Fibroblast of skin of left biceps (primary cell): ENCODE data around the gene FSTL4.
A peak's percentile ranks its signal among the peaks of the same experiment; 100 is the strongest.

Source experiments
- DNase-seq, 2 experiments: peaks; one replicate each; pipeline ENCODE4 v3.0.0-alpha.2; 2013; ENCODE audit warnings: low read depth in 2 of 2

The FSTL4 gene

DNA sequence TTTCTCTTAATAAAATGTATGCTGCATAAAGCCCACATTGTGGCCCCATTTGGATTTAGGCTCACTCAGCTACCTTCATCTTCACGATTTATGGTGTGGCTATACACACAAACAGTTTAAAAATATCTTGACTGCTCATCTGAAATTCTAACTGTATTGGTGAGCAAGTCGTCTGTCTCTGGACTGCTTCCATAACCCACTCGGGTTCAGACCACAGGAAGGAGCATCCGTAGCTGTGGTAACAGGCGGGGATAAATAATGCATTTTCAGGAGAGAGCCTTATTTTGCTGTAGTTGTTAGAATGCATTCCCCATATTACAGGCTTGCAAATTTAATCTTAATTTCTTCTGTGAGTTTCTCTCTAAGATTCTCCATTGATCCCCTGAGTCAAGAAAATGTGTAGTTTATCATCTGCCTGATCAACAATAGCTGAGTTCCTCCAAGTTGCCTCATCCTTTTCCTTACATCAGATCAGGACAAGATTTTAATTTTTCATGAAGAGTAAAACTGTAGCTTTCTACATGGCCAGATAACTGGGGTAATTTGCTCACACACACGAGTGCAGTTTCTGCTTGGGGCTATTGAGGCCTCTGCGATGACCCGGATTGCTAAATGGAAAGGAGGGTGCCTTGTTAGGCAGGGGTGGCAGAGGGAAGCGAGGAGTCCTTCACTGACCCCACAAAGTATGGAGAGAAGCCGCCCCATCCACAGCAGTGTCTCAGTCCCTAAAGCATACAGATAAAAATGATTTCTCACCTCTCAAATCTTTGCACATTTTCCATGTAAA, 133.9 kb downstream of the FSTL4 start:
- DNase-seq = no peak

DNA sequence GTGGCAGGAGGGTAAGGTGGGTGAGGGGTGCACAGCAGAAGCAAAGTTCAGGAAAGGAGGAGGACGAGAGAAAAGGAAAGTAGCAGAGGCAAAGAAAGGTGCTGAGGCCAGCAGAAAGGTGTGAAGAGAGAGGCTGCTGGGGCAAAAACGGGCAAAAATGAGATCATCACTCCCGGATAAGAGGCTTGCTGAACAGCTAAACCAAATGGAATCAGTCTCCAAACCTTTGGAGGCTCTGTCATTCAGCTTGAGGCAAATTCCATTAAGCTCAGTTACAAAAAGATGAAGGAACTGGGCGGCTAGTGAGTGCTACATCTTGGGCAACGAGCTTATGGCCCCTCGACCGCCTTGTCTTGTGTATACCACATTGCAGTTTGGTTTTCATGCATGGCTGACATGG, 136.4 kb downstream of the FSTL4 start:
- no peak for DNase-seq

DNA sequence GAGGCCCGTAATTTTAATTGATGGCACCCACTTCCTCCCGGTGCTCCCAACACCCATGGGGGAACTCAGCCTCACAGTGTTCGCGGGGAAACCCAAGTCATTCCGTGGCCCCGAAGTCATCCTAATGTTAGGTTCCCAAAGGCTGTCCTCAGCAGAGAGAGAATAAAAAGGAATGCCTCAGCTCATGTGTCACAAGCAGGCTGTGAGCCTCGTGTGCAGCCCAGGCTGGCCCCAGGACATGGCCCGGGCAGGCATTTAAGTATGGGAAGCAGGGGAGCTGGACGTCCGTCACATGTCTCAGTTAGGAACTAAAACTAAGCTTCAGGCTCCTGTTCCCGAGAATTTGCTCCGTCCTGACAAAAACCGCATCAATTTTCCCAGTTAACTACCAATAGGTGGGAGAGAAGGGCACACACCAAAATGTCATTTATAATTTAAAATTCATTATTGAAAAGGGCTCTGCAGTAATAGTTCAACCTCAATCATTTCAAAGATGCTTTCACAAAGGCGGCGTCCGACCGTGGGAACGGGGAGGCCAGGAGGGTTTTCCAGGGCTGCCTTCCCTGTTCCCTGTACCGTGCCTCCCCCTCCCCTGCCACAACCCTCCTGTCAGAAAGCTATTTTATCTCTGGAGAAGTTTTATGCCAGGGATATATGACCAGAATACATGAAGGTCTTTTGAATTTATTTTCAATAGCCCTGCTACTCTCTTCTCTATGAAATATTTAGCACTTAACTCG, 137.3 kb downstream of the FSTL4 start:
- DNase-seq = no peak

DNA sequence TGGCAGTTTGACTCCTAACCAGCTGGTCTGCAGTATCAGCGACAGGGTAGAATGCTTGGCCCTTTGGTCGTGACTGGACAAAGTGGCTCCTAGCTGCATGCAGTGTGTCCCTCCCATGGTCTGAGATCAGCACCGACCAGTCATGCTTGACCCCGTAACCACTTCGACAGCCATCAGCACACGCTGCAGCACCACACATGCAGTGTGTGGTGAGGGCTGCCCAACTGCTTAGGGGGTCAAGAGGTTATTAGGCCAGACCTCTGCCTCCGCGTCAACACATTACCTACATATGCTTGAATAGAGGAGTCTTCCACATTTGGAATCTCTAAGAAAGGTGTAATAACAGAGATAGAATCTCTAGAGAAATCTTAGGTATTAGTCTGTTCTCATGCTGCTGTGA, 139.1 kb downstream of the FSTL4 start:
- DNase-seq = no peak

DNA sequence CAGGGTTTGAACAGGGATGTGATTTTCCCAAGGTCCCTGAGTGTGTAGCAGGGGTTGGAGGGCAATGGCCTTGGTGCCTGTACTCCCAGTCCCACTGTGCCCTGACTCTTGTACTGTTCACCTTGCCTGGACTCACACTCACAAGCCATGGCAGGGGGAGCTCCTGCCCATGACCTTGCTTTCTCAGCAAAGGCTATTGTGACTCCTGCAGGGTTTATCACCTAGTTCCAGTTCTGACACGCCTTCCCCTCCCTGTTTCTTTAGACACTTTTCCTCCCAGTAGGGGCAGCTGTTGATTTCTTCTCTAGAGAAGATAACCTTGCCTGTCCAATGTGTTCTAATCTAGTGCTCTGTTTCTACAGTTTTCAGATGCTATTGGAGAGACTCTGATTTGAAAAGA, 139.5 kb downstream of the FSTL4 start:
- DNase-seq = no peak

DNA sequence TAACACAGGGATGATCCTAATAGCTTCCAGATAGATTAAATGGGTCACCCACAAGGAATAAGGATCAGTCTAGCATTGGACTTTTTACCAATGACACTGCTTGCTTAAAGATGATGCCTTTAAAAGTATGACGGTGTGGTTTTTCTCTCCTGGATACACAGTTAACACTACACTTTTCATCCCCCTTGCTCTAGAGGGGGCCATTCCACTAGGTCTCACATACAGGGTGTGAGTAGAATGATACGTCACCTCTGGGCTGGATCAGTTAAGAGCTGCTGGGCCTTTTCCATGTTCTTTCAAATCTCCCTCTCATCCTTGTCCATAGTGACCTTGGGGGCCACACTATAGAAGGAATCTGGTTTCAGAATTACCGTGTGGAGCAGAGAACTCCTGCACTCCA, 140.6 kb downstream of the FSTL4 start:
- no peak for DNase-seq

DNA sequence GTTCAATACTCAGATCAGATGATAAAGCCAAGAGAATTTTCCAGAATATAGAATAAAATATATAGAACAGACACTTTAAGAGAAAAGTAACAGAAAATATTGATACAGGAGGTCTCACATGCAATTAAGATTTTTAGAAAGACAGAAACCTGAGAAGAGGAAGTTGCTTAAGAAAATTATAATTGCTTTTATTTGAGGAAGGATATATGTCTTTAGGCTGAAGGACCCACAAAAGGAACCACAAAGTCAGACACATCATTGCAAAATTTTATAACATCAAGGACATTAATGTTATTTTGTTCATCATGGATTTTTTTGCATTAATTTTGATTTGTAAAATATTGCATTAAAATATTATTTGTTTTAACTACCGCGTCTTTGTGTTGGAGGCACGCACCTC, 141.5 kb downstream of the FSTL4 start:
- DNase-seq = no peak

DNA sequence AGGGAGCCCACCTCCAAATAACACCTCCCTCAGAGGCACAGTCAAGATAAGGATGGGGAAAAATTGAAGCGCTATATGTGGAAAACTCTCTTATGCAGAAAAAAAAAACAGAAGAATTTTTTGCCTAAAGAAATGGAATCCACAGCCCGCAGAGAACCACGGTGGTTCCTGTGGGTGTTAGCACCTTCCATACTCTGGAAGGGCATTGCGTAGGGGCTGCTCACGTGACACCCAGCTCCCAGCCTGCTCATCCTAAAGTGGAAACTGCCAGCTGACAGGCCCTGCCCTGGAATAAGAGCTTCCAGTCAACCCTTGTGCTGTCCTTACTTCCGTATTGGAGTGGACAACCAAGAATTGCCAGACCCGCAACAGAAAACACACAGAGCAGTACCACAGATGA, 142.5 kb downstream of the FSTL4 start:
- no peak for DNase-seq

DNA sequence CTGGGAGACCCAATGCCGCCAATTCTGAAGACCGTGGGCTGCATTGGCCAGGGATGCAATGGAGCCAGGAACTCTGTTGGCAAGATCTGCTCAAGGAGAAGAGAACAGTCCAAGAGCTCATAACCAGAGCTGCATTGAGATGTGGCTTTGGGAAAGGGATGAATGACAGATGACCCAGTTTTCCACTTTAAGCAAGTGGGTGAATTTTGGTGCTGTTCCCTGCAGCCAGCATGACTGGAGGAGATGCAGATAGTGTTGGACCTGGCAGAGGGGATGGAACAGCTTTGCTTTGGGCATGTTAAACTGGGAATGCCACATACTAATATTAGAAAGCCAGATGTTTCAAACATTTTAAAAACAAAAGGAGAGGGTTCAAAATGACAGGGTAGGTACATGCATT, 143.1 kb downstream of the FSTL4 start:
- no peak for DNase-seq

DNA sequence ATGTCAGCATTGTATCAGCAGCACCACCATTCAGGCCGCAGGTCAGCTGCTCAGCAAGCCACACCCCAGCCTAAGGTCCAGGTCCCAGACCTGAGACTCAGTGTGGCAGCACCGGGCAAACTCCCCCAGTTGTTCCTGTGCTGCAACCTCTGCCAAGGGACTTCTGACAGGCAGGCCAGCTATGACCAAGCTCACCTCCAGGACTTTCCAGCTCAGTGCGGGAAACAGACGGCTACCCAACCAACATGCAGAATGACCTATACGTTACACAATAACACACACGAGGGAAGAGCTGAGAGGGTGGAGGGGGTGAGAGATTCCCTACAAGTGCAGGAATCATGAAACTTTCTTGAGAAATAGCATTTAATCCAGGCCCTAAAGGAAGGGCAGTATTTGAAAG, 143.7 kb downstream of the FSTL4 start:
- DNase-seq = no peak

DNA sequence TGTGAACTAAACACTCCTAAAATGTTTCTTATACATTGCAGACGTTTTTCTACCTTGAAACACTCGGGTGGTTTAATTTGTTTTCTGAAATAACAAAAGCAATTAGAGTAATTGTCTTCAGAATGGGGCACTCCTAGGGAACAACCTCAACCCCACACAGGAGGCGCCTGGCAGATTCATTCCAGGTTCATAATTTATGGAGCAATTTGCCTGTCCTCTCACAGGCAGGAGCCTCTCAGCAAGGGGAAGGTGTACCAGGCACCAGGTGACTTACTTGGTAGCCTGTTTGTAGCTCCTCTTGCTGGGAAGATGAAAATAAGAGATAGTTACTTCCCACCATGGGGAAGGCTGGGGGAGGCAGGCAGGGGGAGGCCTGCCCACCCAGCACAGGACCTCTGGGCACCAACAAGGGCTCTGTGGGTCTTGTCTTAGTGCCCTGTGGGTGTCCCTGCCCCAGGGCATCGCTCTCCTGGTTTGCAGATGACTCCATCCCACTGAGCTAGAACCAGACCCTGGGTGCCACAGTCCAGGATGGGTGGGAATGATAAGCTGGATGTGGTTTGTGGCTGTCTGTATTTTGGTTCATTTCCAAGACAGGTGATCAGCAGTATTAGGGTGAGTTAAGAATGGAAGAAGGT, 144.4 kb downstream of the FSTL4 start:
- no peak for DNase-seq

DNA sequence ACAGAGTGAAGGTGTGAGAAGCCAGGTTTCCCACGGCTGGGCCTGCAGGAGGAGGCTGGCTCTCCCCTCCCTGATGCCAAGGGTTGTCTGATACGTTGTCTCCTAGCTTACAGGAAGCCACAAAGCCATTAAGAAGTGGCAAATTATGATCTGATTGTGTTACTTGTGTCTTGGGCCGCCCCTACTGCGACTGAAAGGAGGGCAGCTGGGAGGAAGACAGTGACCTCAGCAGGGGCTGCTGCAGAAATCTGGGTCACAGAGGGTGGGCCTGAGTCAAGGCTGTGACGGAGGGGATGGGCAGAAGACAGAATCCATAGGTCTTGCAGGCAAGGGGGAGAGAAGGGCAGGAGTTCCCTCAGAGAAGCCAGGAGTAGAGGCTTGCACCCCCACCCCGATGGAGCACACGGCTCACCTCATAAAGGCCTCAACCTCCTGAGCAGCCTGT, 145.0 kb downstream of the FSTL4 start:
- DNase-seq = no peak

DNA sequence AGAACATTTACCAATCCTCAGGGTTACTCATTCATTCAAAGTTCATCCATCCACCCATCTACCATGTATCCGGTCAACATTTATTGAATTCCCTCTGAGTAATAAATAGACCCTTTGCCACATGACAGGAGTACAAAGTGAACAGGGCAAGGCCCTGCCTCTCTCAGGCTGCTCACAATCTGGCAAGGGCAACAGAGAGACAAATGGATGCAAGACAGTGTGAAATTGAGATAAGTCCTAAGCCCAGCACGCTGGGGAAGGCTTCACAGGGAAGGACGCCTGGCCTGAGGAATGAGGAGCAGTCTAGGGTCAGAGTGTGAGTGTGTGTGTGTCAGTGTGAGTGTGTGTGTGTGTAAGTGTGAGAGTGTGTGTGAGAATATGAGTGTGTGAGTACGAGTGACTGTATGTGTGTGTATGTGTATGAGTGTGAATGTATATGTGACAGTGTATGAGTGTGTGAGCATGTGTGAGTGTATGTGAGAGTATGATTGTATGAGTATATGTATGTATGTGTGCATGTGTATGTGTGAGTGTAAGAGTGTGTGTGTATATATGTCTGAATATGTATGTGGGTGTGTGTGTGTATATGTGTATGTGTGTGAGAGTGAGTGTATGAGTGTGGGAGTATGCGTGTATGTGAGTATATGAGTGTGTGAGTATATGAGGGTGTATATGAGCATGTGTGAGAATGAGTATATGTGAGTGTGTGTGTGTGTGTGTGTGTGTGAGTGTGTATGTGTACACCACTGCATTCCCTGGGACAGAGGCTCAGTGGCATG, 145.6 kb downstream of the FSTL4 start:
- DNase-seq = no peak

DNA sequence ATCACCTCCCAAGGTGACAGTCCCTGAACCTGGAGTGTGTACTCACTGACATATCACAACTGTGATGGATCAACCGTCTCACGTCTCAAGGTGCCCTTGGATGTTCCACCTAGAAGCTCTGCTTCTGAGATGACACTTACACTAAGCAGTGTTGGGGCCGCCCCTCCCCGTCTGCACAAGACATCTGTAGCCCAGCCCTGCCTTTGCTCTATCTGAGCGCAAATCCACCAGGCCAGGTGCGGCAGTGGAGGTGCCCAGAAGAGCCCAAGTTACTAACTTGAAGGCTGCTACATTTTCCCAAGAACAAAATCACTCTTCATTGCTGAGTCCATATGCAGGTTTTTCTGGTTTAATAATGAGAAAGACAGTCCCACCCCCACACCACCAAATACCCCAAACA, 148.3 kb downstream of the FSTL4 start:
- DNase-seq = no peak

DNA sequence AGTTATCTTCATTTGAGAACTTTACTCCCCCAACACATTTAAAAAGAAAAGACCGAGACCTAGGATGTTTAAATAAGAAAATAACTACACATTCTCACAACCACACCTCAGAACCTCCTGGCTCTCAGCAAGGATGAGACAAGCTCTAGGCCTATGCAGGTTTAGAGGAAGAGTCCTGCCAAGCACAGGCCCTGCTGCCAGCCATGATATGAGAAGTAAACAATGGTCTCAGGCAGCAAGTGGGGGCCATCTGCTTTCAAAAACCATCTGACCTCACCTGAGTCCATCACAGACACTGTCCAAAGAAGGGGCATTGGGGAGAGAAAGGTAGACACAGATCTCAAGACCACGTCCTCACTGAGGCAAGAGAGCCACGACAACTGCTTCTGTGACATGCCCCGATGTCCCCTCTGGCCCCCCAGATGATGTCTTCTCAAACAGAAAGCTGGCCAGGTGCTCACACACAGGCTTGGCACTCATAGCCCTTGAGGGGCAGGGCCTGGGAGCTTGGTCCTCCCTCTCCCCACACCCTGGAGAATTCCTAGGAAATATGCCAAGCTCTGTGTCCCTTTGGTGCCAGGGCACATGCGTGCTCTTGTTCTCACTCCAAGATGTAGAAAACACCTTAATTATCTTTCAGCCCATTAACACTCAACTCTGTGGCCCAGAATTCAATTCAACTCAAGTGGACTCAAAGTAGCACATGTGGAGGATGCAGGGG, 150.4 kb downstream of the FSTL4 start:
- no peak for DNase-seq

DNA sequence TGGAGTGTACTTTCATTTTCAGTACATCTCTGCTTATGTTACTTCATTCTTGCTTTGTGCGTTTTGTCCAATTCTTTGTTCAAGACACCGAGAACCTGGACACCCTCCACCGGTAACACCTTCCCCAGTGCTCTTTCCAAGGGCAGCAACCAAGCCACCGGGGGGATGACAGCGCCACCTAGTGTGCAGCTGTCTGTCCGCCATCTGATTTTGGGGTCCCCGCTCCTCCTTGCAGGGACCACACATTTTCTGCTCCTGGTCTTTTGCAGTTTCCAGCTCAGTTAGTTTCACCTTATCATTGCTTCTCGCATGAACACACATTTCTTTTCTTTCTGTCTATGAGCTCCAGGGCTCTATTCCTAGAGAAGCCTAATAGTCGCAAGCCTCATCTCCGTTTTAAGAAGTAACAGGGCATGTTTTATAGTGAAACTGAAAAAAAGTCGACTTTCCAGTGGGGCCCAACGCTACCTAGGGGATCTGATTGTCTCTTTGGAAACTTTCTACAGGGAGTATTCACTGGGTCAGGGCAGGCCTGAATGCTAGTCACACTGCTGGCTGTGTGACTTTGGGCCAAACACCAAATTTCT, 152.1 kb downstream of the FSTL4 start:
- no peak for DNase-seq

DNA sequence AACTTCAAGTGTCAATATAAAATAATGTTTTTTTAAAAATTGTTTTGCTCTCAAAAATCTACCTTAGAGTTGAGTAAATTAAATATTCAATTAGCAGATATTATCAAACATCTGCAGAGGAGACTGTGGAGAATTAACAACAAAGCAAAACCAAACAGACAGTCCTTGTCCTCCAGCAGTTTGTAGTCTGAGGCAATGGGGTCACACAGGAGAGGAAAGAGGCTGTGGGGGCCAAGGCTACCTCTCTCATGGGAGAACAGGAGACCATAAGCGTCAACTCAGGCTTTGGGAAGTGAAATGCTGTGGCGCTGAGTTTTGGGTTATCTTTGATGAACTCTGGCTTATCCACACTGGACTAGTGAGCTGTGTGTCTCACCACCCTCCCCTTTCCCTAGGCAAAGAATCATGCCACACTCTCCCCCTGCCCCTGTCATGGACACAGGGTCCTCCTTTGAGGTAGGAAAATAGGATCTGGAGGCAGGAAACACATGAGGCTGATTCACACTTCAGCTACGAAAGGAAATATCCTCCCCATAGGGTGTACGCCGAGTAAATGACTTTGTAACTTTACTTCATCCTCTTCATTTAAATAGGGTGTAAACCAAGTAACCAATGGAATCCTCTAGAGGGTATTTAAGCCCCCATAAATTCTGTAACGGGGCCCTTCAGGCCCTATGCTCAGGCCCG, 152.7 kb downstream of the FSTL4 start:
- no peak for DNase-seq

DNA sequence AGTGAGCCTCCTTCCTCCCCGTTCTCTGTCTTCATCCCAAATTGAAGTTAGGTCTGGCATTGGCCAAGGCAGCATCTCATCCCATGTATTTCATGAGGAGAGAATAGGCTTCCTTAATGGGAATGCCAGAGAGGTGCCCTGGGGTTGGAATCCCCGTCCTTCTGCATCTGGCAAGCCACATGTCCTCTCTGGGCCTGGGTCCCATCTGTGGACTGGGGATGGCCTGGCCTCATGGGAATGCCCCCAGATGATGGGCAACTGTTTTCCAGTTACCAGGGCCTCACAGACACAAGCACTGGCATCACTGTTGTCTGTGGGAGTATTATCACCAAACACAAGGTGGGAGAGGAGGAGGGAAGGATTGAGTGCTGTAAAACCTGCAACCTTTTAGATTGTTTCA, 153.9 kb downstream of the FSTL4 start:
- DNase-seq = no peak

DNA sequence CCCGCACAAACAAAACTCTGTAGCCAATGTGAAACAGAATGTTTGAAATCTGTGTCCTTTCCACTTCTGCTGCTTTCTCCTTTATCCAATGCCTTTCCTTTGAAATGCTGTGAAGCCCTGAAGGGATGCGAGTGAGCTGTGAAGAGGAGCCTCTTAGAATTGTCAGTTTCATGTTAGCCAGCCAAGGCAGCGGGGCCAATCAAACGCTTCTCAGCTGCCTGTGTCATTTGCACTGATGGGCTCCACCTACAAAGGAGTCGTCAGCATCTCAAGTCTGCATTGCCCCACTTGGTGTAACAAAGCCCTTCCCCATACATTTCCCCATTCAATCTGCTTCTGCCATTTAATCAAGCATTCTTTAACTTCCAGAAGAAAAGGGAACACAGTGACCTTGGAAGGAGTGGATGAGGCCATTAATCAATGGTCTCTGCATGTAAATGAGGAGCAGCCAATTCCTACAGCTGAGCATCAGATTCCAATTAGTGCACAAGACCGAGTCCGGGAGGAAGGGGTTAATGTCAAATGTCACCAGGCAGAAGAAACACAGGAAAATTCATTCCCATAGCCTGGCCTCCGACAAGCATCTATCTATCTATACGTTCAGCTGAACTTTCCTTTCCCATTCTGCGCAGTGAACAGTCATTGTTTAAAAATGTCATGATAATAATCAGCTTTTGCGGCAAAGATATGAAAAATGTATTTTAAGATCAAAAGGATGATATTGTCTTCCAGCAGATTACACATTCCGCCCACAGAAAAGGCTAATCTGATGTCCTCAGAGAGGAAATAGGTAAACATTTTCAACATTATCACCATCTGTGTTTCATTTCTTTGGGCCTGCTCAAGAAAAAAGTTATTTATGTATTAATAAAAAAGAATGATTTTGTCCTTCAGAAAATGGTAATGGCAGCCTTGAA, 154.6 kb downstream of the FSTL4 start:
- DNase-seq = peak in 1 of 2 experiments; percentile 1
